ENCODE results near the gene HOXC10. TPM values are rescaled to one million over a fixed set of nuclear protein-coding genes. Genes with fewer than 3 reads are reported as not detected.

The HOXC10 gene
- polyA plus RNA-seq, 5 donors: 1.2 to 2.6 TPM; not detected in 3

DNA sequence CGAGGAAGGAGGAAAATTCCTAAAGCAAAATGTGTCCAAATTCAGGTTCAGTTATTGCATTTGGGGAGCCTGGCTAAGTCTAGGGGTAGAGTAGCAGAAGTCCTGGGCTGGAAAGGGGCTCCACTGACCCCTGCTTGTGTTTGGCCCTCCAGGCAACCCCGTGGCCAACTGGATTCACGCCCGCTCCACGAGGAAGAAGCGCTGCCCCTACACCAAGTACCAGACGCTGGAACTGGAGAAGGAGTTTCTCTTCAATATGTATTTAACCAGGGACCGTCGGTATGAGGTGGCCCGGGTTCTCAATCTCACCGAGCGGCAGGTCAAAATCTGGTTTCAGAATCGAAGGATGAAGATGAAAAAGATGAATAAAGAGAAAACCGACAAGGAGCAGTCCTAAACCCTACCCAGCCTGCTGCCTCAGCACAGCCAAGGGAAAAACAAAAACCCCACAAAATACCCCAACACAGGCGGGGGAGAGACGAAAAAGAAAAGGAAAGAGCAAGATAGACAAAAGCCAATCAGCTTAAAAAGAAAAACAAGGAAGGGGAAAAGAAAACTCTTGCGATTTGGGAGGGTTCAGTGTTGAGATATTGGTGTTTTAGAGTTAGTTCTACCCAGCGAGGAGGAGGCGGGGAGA is 17.4 kb downstream of the HOXC10 start:
- no peak for DNase-seq

DNA sequence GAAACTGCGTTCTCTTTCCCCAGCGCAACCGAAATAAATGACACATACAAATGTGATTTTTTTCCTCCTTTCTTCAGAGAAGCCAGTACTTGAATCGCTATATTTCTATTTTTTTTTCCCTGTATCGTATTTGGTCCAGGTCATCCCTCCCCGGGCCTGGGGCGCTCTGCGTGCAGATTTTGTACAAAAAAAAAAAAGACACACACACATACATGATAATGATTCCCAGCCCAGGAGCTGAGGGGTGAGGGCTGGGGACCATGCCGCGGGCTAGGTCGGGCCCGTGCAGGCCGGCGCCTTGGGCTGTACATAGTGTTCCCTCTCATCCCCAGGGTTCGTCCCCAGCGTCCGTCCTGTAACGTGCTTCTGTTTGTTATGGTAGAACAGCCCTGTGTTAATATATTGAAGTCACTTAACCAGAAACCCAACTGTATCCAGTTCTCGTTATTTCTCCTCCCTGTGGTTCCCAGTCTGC is 18.0 kb downstream of the HOXC10 start:
- DNase-seq: no peak

DNA sequence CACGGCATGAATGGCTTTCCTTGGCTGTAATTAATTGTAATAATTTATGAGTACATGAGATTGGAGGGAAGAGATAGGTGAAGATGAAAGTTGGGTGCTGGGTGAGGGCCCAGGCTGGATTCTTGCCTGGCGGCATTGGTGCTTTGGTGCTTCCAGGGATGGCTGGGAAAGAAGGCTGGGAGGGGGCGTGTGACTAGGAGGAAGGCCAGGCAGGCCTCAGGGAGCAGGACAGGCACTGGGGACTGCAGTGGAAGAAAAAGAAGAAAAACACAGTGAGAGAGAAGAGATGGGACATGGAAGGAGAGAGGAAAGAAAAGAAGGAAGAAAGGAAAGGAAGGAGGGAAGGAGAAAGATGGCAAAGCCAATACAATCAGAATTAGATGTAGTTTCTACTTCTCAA is 18.7 kb downstream of the HOXC10 start:
- no peak for DNase-seq

DNA sequence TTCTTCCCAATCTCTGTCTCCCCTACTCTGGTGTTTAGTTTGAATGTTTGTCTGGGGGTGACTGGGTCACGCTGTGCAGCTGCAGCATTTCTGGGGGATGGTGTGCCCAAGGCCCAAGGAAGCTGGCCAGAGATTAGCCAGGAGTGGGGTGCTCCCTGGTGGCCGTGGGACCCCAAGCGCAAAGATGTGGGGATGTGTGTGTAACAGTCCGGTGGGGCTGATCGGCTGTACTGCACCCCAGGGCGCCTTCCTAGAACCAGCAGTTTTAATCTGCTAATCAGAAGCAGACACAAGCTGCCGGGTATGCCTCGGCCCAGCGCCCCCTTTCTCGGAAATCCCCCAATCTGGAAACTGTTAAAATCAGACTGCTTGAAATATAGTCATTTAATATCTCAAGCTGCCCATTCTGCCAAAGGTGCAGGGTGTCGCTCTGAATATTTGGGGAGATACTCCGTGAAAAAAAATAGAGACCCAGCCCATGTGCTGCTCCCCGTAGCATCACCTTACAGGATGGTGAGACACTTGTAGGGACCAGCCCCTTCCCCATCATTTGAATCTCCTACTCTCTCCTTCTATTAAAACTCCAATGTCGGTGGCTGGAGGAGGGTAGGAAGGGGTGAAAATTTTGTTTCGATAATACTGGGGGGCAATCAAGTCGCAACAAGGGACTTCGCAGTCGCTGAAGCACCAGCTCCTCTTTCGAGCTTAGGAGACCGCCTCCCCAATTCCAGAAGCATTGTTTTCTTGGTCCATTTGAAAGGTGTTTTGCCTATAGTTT is 19.3 kb downstream of the HOXC10 start:
- DNase-seq: no peak

DNA sequence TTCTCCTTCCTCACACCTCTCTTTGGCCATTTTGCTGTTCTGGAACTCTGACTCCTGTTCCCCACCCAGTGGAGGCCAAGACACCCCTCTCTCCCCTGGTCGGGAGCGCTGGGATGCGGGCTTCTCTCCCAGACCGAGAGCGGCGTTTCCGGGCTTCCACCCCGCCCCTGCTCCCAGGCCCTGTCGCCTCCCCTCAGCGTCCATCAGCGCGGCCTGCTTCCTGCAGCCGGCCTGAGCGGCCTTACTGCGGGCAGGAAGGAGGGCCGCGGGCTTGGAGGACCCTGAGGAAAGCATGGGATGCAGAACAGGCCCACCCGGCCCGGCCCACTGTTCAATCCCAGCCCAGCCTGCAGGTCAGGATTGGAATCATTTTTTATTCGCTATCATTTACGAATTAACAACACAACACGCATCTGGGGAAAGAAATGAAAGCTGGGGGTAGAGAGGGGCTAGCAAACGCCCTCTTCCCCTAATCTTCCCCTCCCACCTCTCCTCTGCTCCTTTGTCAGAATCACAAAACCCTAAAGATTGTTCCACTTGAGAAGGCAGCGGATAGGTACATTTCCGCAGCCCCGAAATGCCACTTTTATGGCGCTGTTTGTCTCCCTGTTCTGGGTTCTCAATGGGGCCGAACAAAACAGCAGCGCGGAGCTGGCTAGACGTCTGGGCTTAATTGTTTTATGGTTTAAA is 20.0 kb downstream of the HOXC10 start:
- DNase-seq: no peak

DNA sequence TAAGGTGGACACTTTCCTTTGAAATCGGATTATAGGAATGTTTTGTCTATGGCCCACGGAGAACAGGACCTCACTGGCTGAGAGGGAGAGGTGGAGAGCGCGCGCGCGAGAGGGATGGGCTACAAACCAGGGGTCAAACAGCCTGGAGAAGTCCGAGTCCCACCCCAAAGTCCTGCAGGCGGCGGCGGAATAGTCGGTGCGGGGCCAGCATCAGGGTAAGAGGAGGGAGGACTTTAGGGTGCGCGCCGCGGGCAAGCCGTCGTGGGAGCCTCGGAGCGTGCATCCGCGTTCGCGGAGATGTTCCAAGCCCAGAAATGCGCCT is 20.5 kb downstream of the HOXC10 start:
- no peak for DNase-seq

DNA sequence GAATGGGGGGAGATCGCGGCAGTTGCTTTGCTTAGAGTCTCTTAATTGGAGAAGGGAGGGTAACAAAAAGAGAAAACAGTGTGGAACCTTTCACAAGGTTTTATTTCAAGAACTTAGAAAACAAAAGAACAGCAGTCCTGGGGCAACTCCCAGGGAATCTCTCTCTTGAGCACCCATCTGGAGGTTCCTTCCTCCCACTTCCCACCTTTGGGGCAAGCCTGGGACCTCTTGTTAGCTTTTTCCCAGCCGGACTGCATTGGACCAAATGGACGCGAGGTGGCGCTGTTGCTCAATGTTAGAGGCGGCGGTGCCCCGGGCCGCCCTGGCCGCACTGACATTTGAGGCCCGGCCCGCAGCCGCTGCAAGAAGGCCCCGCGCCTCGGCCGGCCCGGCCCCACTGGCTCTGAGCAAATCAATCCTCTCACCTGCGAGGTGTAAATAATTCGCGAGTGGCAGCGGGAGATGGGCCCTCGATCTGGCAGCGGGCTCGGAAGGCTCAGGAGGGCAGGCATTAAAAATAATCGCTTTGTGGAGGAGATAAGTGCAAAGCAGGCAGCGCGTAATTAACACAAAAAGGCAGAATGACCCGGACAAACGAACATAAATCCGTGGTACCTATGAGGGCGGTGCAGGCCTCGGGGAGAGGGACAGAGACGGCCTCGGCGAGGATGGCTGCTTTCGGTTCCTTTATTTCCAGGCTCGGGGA is 21.1 kb downstream of the HOXC10 start:
- DNase-seq: peak; percentile 80 to 84

DNA sequence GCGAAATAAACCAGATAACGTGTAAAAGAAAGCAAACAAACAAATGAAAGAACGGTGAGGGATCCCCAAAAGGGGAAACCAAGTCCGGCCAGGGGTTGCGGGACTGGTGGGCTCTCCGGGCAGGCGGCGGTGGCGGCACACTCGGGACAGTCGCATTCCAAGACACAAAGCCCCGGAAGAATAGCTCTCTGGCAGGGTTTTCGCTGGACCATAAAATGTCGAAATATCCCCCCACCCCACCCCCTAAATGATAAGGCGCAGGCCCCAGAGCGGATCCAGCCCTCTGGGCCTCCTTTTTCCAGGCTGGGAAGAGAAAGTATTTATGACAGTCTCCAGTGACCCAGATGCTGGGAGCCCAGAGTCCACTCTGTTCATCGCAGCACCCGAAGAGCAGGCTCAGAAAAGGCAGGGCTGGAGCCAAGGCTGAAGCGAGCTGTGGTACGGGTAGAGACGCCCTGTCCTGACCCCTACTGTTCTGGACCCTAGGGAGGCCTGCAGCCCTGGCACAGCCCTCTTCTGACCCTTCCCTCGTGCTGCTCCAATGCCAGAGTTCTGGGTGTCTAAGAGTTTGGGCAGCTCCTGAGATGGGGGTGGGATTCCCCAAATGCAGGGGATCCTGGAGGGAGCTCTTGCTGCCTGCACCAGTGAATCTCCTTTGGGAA is 21.7 kb downstream of the HOXC10 start:
- DNase-seq: no peak

DNA sequence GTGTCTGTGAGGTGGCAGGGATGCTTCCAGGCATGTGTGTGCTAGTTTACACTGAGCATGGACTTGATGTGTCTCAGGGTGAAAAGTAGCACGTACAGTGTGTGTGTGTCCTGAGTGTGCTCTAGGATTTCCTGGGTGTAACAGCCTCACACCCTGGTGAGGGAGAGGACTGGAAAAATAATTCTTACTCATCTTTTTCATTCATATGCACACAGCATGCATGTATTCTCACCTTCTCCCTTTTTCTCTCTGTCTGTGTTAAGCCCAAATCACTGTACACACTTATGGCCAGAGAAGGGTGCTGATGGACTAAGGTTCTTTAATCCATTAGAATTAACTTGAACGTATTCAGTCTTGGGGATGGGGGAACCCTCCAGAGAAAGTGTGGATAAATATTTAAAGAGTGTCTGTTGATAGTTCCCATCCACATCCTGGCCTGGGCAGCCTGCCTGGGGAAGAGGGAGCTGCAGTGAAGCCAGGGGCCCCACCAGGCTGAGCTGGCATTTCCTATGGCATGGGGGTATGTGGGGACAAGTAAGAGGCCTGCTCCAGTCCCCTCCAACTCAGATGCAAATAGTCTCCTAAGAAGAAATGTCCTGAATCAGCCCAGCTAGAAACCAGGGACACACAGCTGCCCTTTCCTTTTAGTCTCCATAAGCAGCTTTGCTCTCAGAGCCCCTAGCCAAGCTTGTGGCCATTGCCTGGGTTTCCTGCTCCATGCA is 22.8 kb downstream of the HOXC10 start:
- DNase-seq: no peak

DNA sequence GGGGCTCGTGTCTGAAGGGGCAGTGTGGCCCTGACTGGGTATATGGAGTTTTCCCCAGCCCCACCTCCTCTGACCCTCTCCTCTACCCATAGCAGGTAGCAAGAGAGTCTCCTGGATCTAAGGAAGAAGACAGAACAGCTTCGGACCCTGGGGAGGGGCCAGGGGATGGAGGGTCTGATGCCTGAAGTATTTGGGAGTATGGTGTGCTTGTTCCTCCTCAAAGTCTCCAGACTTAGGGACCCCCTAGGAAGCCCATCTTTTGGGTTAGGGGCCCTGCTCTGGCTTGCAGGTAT is 23.3 kb downstream of the HOXC10 start:
- DNase-seq: no peak

DNA sequence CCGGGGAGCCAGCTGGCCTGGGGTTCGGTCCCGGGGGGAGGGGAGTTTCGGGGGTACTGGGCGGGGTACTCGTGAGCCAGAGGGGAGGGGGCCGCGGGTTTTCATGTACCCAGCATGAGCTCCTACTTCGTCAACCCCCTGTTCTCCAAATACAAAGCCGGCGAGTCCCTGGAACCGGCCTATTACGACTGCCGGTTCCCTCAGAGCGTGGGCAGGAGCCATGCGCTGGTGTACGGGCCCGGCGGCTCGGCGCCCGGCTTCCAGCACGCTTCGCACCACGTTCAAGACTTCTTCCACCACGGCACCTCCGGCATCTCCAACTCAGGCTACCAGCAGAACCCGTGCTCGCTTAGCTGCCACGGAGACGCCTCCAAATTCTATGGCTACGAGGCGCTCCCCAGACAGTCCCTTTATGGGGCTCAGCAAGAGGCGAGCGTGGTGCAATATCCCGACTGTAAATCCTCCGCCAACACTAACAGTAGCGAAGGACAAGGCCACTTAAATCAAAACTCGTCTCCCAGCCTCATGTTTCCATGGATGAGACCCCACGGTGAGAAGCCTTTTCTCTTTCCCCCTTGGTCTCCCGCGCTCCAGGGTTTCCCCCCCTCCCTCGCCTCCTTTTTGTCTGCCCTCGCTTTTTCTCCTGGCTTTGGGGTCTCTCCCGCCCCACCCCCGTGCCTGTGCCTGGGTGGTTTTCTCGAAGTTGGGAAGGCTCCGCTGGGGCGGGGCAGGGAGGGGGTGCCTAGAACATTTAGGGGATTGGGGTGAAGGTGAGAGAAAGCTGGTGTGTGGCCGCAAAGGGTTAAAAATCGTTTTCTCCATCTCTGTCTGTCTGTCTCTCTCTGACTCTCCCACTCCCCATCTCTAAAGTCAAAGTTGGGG is 24.5 kb downstream of the HOXC10 start:
- DNase-seq: no peak

DNA sequence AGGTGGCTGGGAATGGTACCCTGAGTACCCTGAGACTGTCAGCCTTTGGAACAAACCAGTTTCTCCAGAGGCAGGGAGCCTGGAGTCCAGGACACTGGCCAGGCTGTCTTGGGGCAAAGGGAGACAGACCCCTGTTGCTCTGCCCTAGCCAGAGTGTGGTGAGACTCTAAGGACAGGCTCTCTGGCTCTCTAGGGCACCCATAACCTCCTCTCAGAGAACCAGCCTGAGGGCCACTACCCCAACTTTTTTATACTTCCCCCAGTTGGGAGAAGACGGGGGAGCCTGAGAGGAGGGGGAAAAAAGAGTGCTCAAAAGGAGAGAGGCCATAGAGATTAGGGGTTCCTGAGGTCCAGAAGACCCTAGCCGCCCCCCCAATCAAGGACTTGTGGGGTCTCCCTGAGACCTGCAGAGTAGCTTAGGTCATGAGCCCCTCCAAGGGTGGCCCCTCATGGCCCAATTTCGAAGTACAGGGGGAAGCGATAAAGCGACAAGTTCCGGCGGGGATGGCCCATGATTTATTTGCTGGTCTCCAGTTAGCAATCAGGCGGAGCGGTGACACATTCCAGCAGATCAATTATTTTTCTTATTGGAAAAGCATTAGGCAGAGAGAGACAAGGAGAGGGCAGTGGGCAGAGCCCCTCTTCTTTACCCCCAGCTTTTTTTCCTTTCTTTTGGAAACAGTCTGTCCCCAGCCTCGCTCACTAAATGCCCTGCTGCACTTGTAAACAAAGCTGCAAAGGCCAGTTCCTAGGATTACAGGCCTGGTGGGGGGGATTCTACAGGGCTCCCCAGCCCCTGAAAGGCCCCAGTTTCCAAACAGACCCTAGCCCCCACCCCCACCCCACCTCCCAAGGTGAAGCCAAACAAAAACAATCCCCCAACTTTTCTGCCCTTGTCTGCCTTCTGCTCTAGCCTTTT is 25.4 kb downstream of the HOXC10 start:
- no peak for DNase-seq

DNA sequence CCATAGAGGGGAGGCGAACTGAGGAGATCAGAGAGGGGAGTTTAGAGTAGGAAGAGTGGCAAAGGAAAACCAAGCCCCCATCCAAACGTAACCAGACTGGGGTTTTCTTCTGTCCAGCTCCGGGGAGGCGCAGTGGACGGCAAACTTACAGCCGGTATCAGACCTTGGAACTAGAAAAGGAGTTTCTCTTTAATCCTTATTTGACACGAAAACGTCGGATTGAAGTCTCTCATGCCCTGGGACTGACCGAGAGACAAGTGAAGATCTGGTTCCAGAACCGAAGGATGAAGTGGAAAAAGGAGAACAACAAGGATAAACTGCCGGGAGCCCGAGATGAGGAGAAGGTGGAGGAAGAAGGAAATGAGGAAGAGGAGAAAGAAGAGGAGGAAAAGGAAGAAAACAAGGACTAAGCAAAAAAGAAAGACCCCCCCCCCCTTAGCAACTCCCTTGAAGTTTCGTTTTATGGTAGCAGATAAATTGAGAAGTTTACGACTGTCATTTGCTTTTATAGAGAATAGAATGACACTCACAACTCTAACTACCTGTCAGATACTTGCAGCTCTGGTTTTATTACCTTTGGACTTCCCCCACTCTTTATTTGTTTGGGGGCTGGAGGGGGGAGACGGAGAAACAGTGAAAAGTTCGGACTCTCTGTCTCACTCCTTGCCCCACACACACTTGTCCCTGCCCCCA is 26.2 kb downstream of the HOXC10 start:
- no peak for DNase-seq

DNA sequence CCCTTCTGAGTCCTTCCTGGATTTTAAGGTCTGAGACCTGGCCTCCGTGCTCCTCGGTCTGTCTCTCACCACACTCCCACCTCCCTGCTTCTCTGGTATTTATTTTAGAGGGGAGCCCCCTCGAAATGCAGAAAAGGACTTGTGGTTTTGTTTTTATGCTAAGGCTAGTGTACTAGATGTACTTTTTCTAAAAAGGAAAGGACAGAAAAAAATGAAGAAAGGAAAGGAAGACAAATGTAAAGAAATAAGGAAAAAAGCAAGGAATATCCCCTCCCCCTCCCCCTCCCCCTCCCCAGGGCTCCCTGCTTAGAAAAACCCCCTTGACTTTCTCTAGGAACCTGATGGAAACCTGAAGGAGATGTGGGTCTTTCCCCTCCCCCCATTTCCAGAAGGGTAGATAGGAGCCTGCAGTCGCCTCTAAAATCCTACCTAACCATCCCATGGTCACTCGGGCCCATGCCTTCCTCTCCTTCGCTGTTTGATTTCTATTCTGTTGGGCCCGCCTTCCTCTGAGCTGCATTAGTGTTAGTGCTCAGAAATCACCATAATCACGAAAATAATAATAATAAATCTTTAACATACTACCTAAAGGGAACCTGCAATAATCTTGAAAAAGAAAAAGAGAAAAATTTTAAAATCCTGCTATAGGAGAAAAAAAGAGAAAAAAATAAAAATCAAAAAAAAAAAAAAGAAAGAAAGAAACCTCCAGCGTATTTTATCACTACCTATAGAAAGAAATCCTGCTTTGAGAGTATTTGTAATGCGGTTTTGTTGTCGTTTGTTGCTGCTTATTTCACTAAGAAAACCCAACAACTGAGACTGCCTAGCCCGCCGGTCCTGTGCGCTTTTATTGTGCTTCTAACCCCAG is 27.0 kb downstream of the HOXC10 start:
- DNase-seq: no peak

DNA sequence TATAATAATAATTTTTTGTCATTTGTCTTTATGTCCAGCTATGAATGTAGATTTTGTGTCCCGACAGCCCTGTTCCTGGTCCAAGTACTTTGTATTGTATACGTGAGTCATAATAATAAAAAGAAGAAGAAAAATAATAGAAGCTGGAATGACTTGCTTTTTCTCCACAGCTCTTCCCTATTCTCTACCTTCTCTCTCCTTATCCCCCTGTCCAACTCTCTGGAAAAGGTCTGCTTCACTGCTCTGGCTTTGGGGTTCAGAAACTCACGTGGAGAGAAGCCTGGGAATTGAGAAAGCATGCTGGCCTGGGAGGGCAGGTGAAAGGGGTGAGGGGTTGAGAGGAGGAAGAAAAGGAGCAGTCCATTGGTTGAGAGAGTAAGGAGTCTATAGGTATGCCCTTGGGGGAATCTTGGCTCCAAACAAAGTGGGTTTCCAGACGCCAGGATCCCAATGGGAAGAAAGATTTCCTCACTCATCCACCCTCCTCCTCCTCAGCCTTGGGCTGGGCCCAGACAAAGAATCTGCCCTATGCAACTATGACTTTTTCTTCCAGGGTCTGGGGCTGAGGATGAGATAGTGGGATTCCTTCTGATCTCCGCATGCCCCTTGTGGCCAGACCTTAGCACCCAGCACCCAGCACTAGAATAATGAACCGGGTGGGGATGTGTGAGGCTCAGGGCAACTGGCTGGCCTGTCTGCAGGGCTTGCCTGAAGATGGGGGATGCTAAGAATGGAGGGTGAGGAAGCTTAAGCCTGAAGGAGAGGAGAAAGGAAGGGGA is 27.9 kb downstream of the HOXC10 start:
- no peak for DNase-seq

DNA sequence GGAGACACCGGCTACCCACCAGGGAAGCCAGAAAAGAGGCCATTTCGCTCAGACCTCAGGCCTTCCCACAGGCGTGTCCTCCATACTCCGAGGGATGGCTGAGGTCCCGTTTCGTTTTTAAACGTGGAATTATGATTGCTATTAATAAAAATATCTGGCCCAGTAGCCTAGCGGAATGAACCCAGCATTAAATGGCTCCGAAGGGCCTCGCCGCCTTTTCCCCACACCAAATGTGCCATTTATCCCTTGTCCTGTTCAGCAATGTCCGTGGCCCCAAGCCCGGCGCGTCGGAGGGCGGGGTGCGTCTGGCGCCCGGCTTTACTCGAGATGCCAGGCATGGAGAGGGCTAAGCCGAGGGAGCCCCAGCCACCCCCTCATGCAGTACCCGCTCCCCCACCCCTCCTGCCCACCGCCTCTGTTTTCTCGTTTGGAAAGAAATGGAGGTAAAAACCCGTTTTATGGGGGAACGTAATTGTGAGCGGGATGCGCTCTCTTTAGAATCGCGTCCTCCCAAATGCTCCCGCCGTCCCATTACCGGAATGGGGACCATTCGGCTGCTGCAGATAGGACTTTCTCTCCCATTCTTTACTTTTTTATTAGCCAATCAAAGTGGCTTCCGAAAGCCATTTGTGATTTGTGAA is 29.6 kb downstream of the HOXC10 start:
- no peak for DNase-seq
